Caco-2 (cell line): Measurements from ENCODE around the gene TUNAR. TPM values are rescaled to one million over a fixed set of nuclear protein-coding genes. Genes with fewer than 3 reads are reported as not detected.

Source experiments
- BruUV-seq: library from RNA; stranded (reverse); fragments of 400-500 nt; replicated peaks from 2 replicates; lab custom pipeline; 2021; lab: Mats Ljungman, UMichigan
- CTCF ChIA-PET: fragments of 300-600 bp; sonication (Branson Sonifier 250); formaldehyde crosslinking; loops from one replicate; lab custom pipeline; 2022; ENCODE audit warnings: antibody characterized with exemption; lab: Charles Lee
- POLR2A ChIA-PET: fragments of 300-600 bp; sonication (Branson Sonifier 250); formaldehyde crosslinking; loops from one replicate; lab custom pipeline; 2022; ENCODE audit warnings: antibody characterized with exemption; lab: Charles Lee
- DNase-seq, 2 experiments: peaks; one replicate each; pipeline versions ENCODE4 v3.0.0 to v3.0.0-alpha.2; 2020 to 2022
- H3K27me3 ChIP-seq: replicated peaks from 2 replicates; pipeline ENCODE4 v1.6.0; 2011; ENCODE audit warnings: low read length; ENCODE audit not compliant: control insufficient read depth, insufficient read depth
- H3K36me3 ChIP-seq: 2 replicates; pipeline ENCODE4 v1.5.1; 2011; ENCODE audit warnings: low read length; ENCODE audit not compliant: control insufficient read depth, insufficient read depth
- H3K4me1 ChIP-seq: fragments of 250-450 bp; sonication (Bioruptor Pico); 2 replicates; pipeline ENCODE4 v1.5.1; 2020; ENCODE audit warnings: mild to moderate bottlenecking
- H3K4me3 ChIP-seq: 2 replicates; pipeline ENCODE4 v1.5.1; 2011; ENCODE audit warnings: low read depth, mild to moderate bottlenecking, control low read depth, low read length
- H3K9me3 ChIP-seq: fragments of 250-450 bp; sonication (Bioruptor Pico); 2 replicates; pipeline ENCODE4 v1.5.1; 2020; ENCODE audit warnings: mild to moderate bottlenecking, moderate library complexity
- H3K27ac Mint-ChIP-seq: one replicate; pipeline ENCODE4 v1.8.0; 2022; ENCODE audit warnings: mixed read lengths; ENCODE audit not compliant: unreplicated experiment
- H3K27me3 Mint-ChIP-seq: one replicate; pipeline ENCODE4 v1.8.0; 2022; ENCODE audit warnings: mixed read lengths; ENCODE audit not compliant: insufficient read depth, unreplicated experiment
- H3K36me3 Mint-ChIP-seq: one replicate; pipeline ENCODE4 v1.8.0; 2022; ENCODE audit warnings: mild to moderate bottlenecking, mixed read lengths; ENCODE audit not compliant: insufficient read depth, unreplicated experiment
- H3K4me1 Mint-ChIP-seq: one replicate; pipeline ENCODE4 v1.8.0; 2022; ENCODE audit warnings: low read depth, mixed read lengths; ENCODE audit not compliant: unreplicated experiment
- H3K4me3 Mint-ChIP-seq: one replicate; pipeline ENCODE4 v1.8.0; 2022; ENCODE audit warnings: mild to moderate bottlenecking, moderate library complexity, mixed read lengths; ENCODE audit not compliant: unreplicated experiment
- H3K9me3 Mint-ChIP-seq: one replicate; pipeline ENCODE4 v1.8.0; 2022; ENCODE audit warnings: mixed read lengths; ENCODE audit not compliant: unreplicated experiment
- CTCF ChIP-seq, 2 experiments: fragments of 200-600 bp in 1 of 2; IDR thresholded peaks; 1 replicate in 1 of 2; 2 replicates in 1 of 2; pipeline versions ENCODE4 v1.5.1 to v1.8.0; 2011 to 2022; ENCODE audit warnings: antibody characterized with exemption in 1 of 2, control low read depth in 1 of 2, inconsistent platforms in 1 of 2, low read depth in 1 of 2, low read length in 1 of 2, mild to moderate bottlenecking in 1 of 2, moderate library complexity in 1 of 2; ENCODE audit not compliant: insufficient read depth in 1 of 2, severe bottlenecking in 1 of 2, unreplicated experiment in 1 of 2
- intact Hi-C: fragments of 100-400 bp; cut with micrococcal nuclease; formaldehyde crosslinking; loops from one replicate; pipeline ENCODE4 v1.10.0; 2022; ENCODE audit not compliant: unreplicated experiment
- total RNA-seq: library from RNA; stranded (reverse); gene quantifications from 2 replicates; pipeline ENCODE4 v1.2.3, GENCODE V29; 2022

The TUNAR gene
- total RNA-seq, 1 experiment from 2014 or later: not detected

- BruUV-seq: no TSS peak
- Mint-ChIP-seq H3K27me3 (peaks cover 13% of the 10 kb centered on the region), H3K36me3 (no peaks in the 10 kb centered on the region), H3K9me3 (no peaks in the 10 kb centered on the region), H3K4me1 (no peaks in the 10 kb centered on the region), H3K4me3 (no peak overlapping the region), H3K27ac (no peak overlapping the region)
- POLR2A ChIA-PET: no interaction called here
- H3K4me3 ChIP-seq: no peak overlapping the region
- no peaks in the 10 kb centered on the region for H3K9me3 ChIP-seq
- no peak for DNase-seq
- H3K4me1 ChIP-seq: no peaks in the 10 kb centered on the region
- H3K27me3 ChIP-seq: no peaks in the 10 kb centered on the region
- intact Hi-C loops: no loop called here
- no peaks in the 10 kb centered on the region for H3K36me3 ChIP-seq
- CTCF ChIA-PET: no interaction called here
- no peak for TF ChIP-seq CTCF (IDR thresholded peaks at IDR 0.05; ENCODE audit: insufficient read depth in 1 of 2, low read depth in 1 of 2, low read length in 1 of 2, severe bottlenecking in 1 of 2, unreplicated experiment in 1 of 2)
These were observed 38.7 kb downstream of the TUNAR start for GRCh38 chr14:95915330-95915729.

GRCh38 chr14:95918466-95918865 is 41.8 kb downstream of the TUNAR start:
- Histone ChIP-seq H3K36me3 (no peaks in the 10 kb centered on the region), H3K9me3 (no peaks in the 10 kb centered on the region), H3K4me3 (no peak overlapping the region), H3K4me1 (no peaks in the 10 kb centered on the region), H3K27me3 (no peaks in the 10 kb centered on the region; the same call in 1 of the 2 replicates)
- peaks cover 13% of the 10 kb centered on the region for H3K27me3 Mint-ChIP-seq
- CTCF ChIA-PET: no interaction called here
- H3K9me3 Mint-ChIP-seq: no peaks in the 10 kb centered on the region
- POLR2A ChIA-PET: no interaction called here
- BruUV-seq: no TSS peak
- DNase-seq: no peak
- no peaks in the 10 kb centered on the region for H3K4me1 Mint-ChIP-seq
- no peak overlapping the region for H3K27ac Mint-ChIP-seq
- no peak overlapping the region for H3K4me3 Mint-ChIP-seq
- H3K36me3 Mint-ChIP-seq: no peaks in the 10 kb centered on the region
- intact Hi-C loops: no loop called here
- no peak for TF ChIP-seq CTCF (IDR thresholded peaks at IDR 0.05; ENCODE audit: insufficient read depth in 1 of 2, low read depth in 1 of 2, low read length in 1 of 2, severe bottlenecking in 1 of 2, unreplicated experiment in 1 of 2)

- no peaks in the 10 kb centered on the region for H3K36me3 Mint-ChIP-seq
- ChIA-PET POLR2A (no interaction called here), CTCF (no interaction called here)
- Histone ChIP-seq H3K4me1 (no peaks in the 10 kb centered on the region), H3K27me3 (no peaks in the 10 kb centered on the region; the same call in 1 of the 2 replicates), H3K9me3 (no peaks in the 10 kb centered on the region), H3K4me3 (no peak overlapping the region), H3K36me3 (no peaks in the 10 kb centered on the region)
- intact Hi-C loops: no loop called here
- H3K9me3 Mint-ChIP-seq: no peaks in the 10 kb centered on the region
- H3K27ac Mint-ChIP-seq: no peak overlapping the region
- TF ChIP-seq CTCF (IDR thresholded peaks at IDR 0.05; ENCODE audit: insufficient read depth in 1 of 2, low read depth in 1 of 2, low read length in 1 of 2, severe bottlenecking in 1 of 2, unreplicated experiment in 1 of 2): no peak
- no TSS peak for BruUV-seq
- no peak for DNase-seq
- no peak overlapping the region for H3K4me3 Mint-ChIP-seq
- H3K4me1 Mint-ChIP-seq: no peaks in the 10 kb centered on the region
- peaks cover 17% of the 10 kb centered on the region for H3K27me3 Mint-ChIP-seq
These were observed 44.3 kb downstream of the TUNAR start for GRCh38 chr14:95920769-95921438.
